AG08395 (cell line): ENCODE results near the gene SENP5.
"Not testable (repeated sequence)": the region's sequence is repeated elsewhere in the genome, so short reads cannot be mapped to it uniquely, and the experiment has no call there.

ENCODE experiments used
- DNase-seq: peaks from one replicate; pipeline ENCODE4 v3.0.0; 2012; ENCODE audit warnings: mixed read lengths, low spot score

SENP5 gene

DNA sequence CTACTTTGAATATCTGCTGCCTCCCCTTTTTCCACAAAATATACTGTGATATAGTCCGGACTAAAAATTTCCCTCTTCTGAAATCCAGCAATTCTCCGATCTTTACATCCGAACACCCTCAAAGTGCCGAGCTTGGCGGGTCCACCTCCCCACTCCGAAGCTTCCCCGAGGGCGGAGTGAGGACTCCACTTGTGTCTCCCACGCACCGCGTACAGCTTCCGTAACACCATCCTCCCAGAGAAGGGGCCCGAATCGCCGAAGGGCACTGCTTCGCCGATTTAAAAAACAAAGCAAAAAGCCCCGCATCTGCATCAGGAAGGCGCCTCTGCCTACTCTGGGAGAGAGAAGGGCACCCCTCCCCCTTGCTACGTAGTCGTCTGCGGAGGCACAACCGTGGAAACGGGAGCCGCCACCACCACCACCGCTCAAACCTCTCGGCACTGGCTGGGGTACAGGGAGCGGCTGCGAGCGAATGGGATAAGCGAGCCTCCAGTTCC lies 74.1 kb downstream of the SENP5 start:
- DNase-seq, result peak; percentile 46

DNA sequence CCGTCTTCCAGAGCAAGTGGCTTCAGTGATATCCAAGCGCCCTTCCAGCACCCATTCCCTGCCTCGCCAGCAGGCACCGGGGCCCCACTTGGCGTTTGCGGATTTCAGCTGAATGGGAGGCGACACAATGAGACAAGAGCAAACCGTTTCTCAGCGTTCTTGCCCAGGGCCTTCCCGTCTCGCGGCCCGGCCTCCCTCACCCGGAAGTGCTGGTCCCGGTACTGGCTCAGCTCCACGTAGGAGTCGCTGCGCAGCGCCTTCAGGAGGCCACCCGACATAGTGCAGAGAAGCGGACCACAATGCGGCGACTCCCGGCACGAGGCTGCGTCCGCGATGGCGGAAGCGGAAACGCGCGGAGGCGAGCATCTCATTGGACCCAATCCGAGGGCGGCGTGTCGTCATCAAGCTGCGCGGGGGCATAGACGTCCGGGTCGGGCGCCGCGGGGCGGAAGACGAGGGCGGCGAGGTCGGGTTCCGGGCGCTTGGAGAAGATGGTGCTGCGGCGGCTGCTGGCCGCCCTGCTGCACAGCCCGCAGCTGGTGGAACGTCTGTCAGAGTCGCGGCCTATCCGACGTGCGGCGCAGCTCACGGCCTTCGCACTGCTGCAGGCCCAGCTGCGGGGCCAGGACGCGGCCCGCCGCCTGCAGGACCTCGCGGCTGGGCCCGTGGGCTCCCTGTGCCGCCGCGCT lies 74.7 kb downstream of the SENP5 start, which contains the start of gene NCBP2:
Gene NCBP2, minus strand, starts transcription at position 303 of the 689 bp plus-strand sequence. Its CDS starts 25 bp downstream, at position 278.
- peak; percentile 96 for DNase-seq

DNA sequence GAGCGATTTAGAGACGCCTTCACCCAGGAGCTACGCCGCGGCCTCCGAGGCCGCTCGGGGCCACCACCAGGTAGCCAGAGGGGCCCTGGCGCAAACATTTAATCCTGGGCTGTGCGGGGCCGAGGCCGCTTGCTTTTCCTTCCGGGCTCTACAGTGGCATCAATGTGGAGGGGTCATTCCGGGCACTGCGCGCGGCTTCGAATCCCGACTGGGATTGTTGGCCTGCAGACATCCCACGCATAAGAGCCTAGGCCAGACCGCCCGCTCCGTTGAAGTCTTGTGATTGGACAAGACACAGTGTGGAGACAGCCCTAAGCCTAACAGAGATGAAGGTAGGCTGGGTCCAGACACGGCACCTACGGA lies 75.2 kb downstream of the SENP5 start:
- DNase-seq, result peak; percentile 14

DNA sequence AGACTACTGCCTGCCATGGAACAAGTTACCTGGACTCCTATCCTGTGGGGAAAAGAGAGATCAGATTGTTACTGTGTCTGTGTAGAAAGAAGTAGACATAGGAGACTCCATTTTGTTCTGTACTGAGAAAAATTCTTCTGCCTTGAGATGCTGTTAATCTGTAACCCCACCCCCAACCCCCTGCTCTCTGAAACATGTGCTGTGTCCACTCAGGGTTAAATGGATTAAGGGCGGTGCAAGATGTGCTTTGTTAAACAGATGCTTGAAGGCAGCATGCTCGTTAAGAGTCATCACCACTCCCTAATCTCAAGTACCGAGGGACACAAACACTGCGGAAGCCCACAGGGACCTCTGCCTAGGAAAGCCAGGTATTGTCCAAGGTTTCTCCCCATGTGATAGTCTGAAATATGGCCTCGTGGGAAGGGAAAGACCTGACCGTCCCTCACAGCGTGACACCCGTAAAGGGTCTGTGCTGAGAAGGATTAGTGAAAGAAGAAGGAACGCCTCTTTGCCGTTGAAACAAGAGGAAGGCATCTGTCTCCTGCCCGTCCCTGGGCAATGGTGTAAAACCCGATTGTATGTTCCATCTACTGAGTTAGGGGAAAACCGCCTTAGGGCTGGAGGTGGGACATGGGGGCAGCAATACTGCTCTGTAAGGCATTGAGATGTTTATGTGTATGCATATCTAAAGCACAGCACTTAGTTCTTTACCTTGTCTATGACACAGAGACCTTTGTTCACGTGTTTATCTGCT lies 76.5 kb downstream of the SENP5 start:
- not testable (repeated sequence) for DNase-seq

DNA sequence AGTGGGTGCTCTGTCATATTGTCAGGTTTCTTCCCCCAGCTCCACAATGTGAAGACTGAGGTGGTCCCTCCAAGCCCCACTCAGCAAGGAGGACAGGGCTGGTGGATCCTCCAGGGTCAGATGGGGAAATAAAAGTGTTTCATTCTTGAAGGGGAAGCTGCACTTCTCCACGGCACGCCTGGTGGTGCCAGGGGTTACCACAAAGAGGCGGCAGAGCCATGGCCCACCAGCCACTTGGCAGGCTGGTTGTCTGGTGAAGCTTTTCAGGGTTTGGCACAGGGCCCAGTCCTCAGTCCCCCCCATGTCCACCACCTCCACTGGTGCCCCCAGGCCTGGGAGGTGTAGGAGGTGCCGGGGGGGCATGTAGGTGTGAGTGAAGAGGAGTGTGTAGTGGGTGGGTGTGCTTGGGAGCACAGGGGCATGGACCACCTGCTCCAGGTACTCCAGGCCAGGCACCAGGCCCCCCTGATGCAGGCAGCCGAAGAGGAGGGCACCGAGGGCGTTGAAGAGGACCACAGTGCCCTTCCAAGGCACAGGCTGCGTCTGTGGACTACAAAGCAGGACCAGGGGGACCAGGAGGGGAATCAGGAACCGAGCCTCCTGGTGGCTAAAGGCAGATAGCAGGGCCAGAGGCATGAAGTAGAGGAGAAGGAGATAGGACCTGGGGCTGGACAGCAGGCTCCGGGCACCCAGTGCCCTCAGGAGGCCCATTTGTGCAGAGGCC lies 79.6 kb downstream of the SENP5 start:
- DNase-seq, result no peak

- DNase-seq, result no peak
Measured at GRCh38 chr3:196947860-196948441, 80.2 kb downstream of the SENP5 start.

DNA sequence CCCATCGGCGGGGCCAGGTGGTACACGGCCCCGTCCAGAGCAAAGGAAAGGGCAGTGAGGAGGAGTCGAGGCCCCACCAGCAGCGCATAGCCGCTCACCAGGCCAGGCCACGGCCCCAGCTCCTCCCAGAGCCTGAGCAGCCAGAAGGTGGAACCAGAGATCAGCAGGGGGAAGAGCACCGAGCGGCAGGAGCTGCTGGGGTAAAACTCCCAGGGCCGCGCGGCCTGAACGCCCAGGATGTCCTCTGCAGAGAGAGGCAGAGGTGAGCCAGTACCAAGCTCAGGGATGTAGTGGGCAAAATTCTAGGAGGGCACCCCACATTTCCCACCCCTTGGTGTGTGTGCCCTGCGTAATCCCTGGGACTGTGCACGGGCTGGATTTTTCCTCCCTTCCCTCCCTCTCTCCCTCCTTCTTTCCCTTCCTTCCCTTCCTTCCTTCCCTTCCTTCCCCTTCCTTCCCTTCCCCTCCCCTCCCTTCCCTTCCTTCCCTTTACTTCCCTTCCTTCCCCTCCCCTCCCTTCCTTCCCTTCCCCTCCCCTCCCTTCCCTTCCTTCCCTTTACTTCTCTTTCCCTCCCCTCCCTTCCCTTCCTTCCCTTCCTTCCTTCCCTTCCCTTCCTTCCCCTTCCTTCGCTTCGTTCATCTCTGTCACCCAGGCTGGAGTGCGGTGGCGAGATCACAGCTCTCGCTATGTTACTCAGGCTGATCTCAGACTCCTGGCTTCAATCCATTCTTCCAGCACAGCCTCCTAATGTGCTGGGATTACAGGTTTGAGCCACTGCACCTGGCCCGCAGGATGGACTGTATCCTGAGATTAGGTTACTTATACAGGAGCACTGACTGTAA lies 80.9 kb downstream of the SENP5 start:
- DNase-seq, result no peak

DNA sequence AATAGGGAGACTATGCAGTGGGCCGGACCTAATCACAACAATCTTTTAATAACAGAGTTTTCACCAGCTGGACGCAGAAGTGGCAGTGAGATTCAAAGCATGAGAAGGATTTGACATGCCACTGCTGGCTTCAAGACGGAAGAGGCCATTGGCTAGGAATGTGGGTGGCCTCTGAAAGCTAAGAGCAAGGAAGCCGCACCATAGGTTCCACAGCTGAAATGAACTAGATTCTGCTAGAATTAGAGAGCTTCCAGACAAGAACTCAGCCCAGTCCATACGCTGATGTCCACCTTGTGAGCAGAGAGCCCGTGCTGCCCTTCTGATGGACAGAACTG lies 81.5 kb downstream of the SENP5 start:
- no peak for DNase-seq

- DNase-seq, result no peak
Measured at GRCh38 chr3:196949750-196950149, 82.0 kb downstream of the SENP5 start.

- no peak for DNase-seq
Measured at GRCh38 chr3:196951371-196951770, 83.7 kb downstream of the SENP5 start.

GRCh38 chr3:196954832-196955231 lies 87.1 kb downstream of the SENP5 start:
- no peak for DNase-seq

DNA sequence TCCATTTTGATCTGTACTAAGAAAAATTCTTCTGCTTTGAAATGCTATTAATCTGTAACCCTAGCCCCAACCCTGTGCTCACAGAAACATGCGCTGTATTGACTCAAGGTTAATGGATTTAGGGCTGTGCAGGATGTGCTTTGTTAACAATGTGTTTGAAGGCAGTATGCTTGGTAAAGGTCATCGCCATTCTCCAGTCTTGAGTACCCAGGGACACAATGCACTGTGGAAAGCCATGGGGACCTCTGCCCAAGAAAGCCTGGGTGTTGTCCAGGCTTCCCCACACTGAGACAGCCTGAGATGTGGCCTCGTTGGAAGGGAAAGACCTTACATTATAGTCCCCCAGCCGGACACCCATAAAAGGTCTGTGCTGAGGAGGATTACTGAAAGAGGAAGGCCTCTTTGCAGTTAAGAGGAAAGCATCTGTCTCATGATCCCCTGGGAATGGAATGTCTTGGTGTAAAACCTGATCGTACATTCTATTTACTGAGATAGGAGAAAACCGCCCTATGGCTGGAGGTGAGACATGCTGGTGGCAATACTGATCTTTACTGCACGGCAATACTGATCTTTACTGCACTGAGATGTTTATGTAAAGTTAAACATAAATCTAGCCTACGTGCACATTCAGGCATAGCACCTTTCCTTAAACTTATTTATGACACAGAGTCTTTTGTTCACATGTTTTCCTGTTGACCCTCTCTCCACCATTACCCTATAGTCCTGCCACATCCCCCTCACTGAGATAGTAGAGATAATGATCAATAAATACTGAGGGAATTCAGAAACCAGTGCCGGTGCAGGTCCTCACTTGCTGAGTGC lies 94.6 kb downstream of the SENP5 start:
- no peak for DNase-seq

DNA sequence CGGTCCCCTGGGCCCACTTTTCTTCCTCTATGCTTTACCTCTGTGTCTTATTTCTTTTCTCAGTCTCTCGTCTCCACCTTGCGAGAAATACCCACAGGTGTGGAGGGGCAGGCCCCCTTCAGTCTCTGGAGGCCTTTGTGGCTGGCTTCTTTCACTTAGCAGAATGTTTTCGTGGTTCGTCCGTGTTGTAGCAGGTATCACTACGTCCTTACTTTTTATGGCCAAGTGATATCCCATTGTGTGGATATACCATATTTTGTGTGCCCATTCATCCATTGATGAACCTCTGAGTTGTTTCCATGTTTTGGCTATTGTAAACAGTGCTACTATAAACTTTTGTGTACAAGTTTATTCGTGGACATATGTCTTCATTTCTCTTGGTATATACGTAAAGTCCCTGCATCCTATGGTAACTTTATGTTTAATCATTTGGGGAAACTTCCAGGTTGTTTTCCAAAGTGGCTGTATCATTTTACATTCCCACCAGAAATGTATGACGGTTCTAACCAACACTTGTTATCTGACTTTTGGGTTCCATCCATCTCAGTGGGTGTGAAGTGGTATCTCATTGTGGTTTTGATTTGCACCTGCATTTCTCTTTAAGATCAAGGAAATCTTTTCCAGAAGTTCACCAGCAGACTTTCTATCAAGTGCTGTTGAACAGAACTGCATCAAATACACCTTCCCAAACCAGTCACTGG lies 95.4 kb downstream of the SENP5 start:
- no peak for DNase-seq

- no peak for DNase-seq
Measured at GRCh38 chr3:196963631-196963953, 95.9 kb downstream of the SENP5 start.

DNA sequence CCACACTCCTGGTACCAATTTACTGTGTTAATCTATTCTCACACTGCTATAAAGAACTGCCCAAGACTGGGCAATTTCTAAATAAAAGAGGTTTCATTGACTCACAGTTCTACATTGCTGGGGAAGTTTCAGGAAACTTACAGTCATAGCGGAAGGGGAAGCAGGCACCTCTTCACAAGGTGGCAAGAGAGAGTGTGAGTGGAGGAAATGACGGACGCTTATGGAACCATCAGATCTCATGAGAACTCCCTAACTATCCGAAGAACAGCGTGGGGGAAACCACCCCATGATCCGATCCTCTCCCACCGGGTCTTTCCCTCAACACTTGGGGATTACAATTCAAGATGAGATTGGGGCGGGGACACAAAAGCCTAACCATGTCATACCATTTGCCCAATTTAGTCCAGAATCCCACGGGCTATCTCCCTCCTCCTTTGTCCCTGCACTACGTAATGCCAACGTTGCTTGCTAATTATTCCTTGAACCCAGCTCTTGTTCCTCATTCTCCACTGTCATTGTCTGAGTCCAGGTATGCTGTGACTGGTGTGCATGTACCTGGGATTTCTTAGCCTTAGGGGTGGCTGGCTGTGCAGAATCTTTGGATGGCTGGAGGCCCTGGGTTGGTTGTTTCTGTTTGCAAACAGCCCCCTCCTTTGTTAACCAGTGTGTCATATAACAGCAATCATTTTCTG lies 97.5 kb downstream of the SENP5 start:
- DNase-seq, result no peak

DNA sequence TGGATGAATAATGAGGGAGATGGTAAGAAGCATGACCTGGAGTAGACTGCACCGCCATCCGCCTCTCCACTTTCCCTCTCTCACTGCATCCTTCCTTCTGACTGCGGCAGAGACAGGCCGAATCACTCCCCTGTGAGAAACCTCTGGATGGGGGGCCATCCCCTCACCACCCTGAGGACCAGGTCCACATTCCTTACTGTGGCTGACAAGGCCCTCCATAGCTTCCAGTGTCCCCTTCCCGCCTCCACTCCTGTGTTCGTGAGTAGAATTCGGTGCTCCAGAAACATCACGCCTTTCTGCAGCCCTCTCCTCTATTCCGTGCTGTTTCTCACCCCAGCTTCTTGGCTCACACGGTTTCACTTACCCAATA lies 98.1 kb downstream of the SENP5 start:
- no peak for DNase-seq

- no peak for DNase-seq
Measured at GRCh38 chr3:196966526-196967401, 99.0 kb downstream of the SENP5 start.

- DNase-seq, result no peak
Measured at GRCh38 chr3:196967412-196968232, 99.9 kb downstream of the SENP5 start.
